ENCODE results near the gene PDZD7.

PDZD7 gene

DNA sequence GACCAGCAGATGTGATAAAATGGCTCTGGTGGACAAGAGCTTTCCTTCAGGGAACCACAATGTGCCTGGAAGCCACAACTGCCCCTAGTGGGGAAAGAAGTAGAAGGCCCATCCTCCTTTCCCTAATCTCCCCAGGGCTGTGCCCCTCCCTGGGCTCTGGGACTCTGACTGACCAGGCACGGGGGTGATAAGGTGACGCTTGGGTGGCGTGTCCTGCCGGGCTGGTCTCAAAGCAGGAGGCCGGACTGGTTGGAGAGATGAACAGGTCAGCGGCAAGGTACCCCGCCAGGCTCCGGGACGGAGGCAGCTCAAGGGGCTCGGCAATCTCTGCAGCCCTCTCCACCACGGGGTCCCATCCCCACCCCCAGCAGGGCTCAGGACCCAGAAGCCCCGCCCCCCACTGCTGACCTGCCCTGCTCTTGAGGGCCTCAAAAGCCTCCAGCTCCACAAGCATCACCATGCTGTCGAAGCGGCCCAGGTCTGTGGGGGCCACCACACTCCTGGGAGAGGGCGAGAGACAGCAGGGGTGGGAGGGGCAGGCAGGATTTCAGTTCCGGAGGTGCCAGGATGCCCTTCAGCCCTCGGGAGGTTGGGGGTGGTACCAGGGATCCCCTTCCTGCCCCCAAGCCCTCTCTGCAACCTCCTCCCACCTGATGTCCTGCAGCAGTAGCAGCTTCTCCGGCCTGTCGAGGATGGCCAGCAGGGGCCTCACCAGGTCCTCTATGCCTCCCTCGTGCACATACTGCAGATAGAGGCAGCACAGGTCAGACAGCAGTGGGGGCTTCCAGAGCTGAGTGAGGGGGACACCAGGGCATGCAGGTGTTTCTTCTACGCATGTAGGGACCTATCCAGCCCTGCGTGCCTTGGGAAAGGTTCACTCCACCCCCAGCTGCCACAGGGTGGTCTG, 19.2 kb downstream of the PDZD7 start:
- intact Hi-C loops (cut with DNase I; ENCODE audit: low total_unique reads), result no loop called here
- Histone ChIP-seq H3K4me3 (no peak overlapping the region), H3K27me3 (peaks cover 0 to 13% of the 10 kb centered on the region in 2 donors), H3K36me3 (peaks cover 2 to 8% (median 7%) of the 10 kb centered on the region in 3 donors), H3K4me1 (peaks cover 0 to 30% (median 17%) of the 10 kb centered on the region in 4 donors), H3K9me3 (no peaks in the 10 kb centered on the region), H3K27ac (peak overlapping the region; percentile 31 to 60)
- TF ChIP-seq, protein P1, sequence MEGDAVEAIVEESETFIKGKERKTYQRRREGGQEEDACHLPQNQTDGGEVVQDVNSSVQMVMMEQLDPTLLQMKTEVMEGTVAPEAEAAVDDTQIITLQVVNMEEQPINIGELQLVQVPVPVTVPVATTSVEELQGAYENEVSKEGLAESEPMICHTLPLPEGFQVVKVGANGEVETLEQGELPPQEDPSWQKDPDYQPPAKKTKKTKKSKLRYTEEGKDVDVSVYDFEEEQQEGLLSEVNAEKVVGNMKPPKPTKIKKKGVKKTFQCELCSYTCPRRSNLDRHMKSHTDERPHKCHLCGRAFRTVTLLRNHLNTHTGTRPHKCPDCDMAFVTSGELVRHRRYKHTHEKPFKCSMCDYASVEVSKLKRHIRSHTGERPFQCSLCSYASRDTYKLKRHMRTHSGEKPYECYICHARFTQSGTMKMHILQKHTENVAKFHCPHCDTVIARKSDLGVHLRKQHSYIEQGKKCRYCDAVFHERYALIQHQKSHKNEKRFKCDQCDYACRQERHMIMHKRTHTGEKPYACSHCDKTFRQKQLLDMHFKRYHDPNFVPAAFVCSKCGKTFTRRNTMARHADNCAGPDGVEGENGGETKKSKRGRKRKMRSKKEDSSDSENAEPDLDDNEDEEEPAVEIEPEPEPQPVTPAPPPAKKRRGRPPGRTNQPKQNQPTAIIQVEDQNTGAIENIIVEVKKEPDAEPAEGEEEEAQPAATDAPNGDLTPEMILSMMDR (IDR thresholded peaks at IDR 0.05), result peak in 1 of 2 experiments; percentile 10
- no peak for DNase-seq

DNA sequence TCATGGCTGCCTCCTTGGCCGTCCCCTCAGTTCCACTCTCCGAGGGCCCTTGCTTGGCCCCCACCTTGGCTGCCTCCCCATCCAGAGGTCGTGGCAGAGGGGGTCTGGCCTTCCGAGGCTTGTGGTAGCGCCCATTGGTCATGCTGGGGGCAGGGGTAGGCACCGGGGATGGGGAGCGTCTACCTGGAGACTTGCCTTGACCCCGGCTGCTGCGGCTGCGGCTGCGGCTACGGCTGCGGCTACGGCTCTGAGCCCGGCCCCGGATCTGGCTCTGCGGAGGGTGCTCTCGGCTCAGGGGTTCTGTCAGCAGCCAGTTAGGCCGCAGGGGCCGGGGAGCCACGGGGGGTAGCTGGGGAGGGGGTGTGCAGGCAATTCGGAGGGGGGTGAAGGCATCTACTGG, 20.6 kb downstream of the PDZD7 start:
- intact Hi-C loops (cut with DNase I; ENCODE audit: low total_unique reads), result no loop called here
- no peak overlapping the region for H3K4me3 ChIP-seq
- H3K9me3 ChIP-seq, result no peaks in the 10 kb centered on the region
- no peak for DNase-seq
- peaks cover 0 to 30% (median 17%) of the 10 kb centered on the region in 4 donors for H3K4me1 ChIP-seq
- no peaks in the 10 kb centered on the region for H3K27me3 ChIP-seq
- TF ChIP-seq, protein P1 (IDR thresholded peaks at IDR 0.05), result no peak
- H3K36me3 ChIP-seq, result peaks cover 17 to 22% (median 22%) of the 10 kb centered on the region in 3 donors
- H3K27ac ChIP-seq, result no peak overlapping the region

DNA sequence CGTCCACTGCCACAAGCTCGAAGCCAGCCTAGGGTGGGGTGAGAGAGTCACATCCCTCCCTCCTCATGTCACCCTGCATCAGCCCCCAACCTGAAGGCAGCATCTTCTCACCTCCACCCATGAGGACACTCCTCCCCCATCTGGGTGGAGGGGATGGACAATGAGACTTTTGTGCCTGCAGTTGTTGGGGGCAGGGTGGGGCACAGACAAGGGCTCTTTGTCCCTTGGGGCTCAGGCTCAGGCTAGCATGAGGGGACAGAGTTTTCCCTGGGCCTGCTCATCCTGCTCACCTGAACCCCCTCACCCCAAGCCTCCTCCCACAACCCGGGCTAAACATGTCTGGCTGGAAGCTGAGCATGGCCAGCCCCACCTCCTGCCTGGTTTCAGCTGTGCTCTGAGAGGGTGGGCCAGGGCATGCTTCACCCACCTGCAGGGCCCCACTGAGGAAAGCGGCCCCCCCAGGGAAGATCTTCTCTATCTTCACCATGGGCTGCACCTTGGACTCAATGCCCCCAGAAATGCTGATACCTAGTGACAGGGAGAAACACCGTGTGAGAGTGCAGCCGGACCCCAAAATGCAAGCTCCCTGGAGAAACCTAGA, 22.0 kb downstream of the PDZD7 start:
- Histone ChIP-seq H3K27me3 (no peaks in the 10 kb centered on the region), H3K36me3 (peaks cover 29 to 36% (median 31%) of the 10 kb centered on the region in 3 donors), H3K4me1 (peaks cover 0 to 27% (median 20%) of the 10 kb centered on the region in 4 donors), H3K27ac (no peak overlapping the region), H3K9me3 (no peaks in the 10 kb centered on the region), H3K4me3 (no peak overlapping the region)
- no peak for DNase-seq
- TF ChIP-seq, protein P1 (IDR thresholded peaks at IDR 0.05), result no peak
- intact Hi-C loops (cut with DNase I; ENCODE audit: low total_unique reads), result no loop called here

DNA sequence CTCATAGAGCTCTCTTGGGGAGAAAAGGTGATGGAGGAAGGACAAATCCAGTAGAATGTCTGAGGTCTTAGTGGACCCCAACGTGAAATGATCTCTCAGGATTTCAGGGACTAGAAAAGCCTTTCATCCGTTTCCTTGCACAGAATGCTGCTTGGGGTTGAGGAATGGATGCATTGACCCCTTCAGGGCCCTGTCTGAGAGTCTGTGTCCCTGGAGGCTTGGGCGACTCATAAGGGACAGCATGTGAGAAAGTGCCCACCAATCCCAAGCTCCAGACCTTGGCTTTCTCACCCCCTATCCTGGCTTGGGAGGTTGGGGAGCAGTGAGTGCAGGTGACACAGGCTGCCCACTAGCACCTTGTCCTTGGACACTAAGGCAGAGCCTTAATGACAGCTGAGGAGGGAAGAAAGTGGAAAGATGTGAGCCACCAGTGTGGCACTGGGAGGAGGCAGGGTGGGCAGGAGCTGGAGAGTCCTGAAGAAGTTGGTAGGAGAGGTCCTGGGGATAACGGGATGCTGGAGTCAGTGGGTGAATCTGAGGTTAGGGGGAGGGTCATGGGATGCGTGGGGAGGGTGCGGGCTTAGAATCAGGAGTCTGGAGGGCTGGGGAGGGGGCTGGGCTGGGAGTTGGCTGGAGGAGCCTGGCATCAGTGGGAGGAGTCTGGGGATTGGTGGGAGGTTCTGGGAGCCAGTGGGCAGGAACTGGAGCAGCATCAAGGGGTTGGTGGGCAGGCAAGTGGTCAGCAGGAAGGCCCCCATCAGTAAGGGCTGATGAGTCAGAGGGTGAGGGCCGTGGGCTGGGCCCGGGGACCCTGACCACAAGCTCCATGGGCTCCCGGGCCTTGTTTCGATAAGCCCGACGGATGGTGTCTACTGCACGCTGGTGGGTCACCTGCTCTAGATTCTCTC, 22.8 kb downstream of the PDZD7 start:
- Histone ChIP-seq H3K4me1 (peaks cover 0 to 30% (median 23%) of the 10 kb centered on the region in 4 donors), H3K4me3 (no peak overlapping the region), H3K36me3 (peaks cover 36 to 43% (median 38%) of the 10 kb centered on the region in 3 donors), H3K9me3 (no peaks in the 10 kb centered on the region), H3K27me3 (no peaks in the 10 kb centered on the region), H3K27ac (peak overlapping the region; percentile 28 to 46)
- no peak for DNase-seq
- intact Hi-C loops (cut with DNase I; ENCODE audit: low total_unique reads), result no loop called here
- TF ChIP-seq, protein P1 (IDR thresholded peaks at IDR 0.05), result no peak

DNA sequence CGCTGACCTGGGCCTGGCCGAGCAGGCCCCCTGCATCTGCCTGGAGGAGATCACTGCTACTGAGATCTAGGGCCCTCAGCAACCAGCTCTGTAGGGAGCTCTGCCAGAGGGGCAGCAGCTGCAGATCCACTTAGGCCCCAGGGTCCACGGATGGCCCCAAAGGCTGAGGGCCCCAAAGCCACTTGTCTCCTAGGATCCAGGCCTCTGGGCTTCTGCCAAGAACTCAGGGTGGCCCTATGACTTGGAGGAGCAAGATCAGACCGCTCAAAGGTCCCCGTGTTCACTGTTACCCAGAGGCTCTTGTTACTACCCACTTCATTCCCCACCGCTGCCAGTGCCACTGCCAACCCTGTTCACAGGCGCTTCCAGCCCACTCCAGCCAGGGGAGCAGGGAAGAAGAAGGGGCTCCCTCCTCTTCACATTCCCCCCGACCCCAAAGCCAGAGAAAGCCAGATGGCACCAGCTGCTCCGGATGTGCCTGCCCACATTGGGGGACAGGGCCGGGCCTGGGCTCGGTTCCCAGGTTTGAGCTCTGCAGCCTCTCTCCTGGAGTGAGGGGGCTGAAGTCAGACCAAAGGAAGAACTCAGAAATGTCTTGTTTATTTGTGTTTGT, 23.7 kb downstream of the PDZD7 start:
- no peaks in the 10 kb centered on the region for H3K27me3 ChIP-seq
- TF ChIP-seq, protein P1 (IDR thresholded peaks at IDR 0.05), result no peak
- no peak for DNase-seq
- H3K36me3 ChIP-seq, result peaks cover 42 to 52% (median 45%) of the 10 kb centered on the region in 3 donors
- H3K9me3 ChIP-seq, result no peaks in the 10 kb centered on the region
- peak overlapping the region; percentile 34 to 51 for H3K27ac ChIP-seq
- H3K4me1 ChIP-seq, result peaks cover 0 to 31% (median 24%) of the 10 kb centered on the region in 4 donors
- no peak overlapping the region for H3K4me3 ChIP-seq
- intact Hi-C loops (cut with DNase I; ENCODE audit: low total_unique reads), result no loop called here

All from tibial artery (tissue), 4 donors.